ENCODE results near the gene IQSEC3.

IQSEC3 gene

DNA sequence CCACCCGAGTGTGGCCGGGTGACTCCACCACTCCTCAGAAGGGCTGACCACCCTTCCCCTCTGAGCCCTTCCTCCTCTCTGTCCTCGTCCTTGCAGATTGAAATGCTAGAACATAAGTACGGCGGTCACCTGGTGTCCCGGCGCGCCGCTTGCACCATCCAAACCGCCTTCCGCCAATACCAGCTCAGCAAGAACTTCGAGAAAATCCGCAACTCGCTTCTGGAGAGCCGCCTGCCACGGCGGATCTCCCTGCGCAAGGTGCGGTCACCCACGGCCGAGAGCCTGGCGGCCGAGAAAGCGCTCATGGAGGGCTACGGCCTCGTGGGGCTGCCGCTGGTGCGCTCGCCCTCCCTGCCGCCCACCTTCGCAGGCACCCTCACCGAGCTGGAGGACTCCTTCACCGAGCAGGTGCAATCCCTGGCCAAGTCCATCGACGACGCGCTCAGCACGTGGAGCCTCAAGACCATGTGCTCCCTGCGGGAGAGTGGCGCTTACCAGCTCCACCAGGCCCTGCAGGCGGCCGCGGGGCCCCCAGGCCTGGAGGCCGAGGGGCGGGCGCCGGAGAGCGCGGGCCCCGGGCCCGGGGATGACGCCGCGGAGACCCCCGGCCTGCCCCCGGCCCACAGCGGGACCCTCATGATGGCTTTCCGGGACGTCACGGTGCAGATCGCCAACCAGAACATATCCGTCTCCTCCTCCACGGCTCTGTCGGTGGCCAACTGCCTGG lies 71.8 kb downstream of the IQSEC3 start:
- DNase-seq: no peak

DNA sequence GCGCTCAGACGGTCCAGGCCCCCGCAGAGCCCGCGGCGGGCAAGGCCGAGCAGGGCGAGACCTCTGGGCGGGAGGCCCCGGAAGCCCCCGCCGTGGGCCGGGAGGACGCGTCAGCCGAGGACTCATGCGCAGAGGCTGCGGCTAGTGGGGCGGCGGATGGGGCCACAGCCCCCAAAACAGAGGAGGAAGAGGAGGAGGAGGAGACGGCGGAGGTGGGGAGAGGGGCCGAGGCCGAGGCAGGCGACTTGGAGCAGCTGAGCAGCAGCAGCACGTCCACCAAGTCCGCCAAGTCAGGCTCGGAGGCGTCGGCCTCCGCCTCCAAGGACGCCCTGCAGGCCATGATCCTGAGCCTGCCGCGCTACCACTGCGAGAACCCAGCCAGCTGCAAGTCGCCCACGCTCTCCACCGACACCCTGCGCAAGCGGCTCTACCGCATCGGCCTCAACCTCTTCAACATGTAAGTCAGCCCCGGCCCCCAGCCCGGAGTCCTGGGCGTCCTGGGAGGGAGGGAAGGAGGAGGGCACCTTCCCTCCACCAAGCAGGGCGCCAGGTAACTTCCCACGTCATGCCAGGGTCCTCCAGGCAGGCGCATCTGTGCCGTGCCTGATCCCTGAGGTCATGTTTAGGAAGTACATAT lies 72.4 kb downstream of the IQSEC3 start:
- peak in 4 of 56 donors; percentile 10 to 21 (median 13) for DNase-seq

DNA sequence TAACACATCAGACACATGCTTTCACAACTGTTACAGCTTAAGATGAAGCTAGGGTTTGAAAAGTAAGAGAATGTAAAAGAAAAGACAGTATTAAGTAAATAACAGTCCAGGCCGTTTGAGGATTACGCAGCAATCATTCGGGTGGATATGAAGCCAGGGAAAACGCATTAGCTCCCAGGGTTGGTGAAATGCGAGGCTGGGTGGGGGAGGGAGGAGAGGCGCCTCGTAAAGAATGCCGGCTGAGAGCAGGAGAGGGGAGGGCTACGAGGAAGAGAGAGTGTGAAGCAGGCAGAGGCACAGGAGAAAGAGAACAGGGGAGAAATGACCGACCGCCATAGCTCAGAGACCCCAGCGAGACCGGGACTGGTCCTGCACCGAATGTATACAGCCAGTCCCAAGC lies 73.0 kb downstream of the IQSEC3 start:
- peak in 1 of 56 donors; percentile 11 for DNase-seq

DNA sequence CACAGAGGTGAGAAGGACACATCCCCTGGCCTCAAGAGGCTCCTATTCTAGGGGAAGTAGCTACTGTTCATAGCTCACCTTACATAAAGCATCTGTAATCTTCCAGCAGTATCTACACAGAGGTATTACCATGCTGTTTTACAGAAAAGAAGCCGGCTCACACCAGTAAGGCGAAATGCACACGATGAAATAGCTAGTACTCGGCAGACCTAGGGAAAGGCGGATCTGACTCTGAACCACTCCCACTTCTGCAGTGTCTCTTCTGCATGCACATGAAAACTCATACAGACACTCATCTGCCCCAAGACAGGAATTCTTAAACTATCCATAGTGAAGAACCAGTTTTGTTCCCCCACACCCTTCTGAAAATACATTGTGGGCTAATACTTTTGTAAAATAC lies 73.6 kb downstream of the IQSEC3 start:
- no peak for DNase-seq

DNA sequence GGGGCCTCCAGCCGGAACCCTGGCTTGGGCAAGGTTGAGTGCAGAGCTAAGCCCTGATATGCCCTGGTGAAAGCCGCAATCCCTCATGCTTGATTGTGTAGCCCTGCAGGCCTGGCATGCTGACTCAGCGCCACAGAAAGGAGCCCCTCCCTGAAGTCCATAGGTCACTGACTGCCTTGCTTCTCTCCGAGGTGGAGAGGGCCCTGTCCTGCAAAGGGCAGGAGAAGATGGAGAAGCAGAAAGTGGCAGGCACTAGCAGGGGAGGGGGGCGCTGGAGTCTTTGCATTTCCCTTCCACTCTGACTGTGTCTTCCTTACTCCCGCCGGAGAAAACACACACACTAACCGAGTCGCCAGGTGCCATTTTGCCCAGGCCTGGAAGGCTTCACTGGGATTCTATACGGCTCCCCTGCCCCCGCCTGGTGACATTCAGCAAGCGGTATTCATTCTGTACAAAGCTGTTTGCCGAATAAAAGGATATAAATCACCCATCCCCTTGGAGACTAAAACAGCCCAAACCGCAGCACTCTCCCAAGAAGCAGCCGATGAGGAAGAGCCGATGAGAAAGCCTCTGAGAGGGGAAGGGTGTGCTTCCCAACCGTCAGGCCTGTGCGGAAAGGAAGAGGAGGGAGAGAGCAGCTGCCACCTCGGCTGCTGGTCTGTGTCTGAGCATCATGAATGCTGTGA lies 77.5 kb downstream of the IQSEC3 start:
- peak in 3 of 56 donors; percentile 13 to 17 (median 15) for DNase-seq

DNA sequence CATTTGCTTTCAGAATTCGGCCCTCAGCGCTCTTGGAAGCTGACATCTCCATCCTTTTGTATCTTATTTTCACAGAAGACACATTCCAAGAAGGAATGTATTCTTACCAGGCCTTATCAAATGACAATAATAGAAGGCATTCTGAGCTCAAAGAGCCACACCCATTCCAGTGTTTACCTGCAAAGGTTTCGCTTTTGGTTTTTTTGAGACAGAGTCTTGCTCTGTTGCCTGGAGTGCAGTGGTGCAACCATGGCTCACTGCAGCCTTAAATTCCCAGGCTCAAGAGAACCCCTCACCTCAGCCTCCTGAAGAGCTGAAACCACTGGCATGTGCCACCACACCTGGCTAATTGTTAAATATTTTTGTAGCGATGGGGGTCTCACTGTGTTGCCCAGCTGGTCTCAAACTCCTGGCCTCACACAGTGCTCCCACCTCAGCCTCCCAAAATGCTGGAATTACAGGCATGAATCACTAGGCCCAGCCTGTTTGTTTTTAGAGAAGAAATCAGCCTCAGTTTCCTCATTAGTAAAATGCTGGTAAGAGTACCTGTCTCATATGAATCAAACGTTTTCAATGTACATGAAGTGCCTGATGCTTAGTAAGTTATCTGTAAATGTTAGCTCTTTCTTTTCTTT lies 78.2 kb downstream of the IQSEC3 start:
- DNase-seq: no peak

DNA sequence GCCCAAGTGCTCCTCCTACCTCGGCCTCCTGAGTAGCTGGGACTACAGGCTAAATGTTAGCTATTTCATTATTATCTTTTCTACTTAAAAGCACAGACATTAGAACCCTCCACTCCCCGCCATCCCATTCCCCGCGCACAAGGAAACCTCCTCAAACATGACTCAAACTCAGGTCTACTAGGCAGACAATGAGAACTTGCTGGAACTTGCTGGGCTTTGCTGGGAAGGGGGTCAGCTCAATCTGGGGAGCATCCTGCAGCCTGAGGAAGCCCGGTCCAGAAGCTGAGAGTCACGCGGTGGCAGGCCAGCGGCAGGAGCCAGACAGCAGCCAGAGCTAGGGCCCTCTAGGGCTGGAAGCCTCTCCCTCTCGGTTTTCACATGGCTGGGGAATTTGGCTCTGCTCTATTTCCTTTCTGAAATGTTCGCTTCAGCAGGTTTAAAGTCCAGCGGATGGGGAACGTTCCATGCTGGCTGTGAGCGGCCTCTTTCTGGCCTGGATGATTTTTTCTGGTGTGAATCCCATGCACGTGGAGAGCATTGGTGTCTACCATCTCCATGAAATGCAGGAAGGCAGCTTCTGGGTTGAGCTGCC lies 78.9 kb downstream of the IQSEC3 start:
- peak in 3 of 56 donors; percentile 9 to 20 (median 14) for DNase-seq

DNA sequence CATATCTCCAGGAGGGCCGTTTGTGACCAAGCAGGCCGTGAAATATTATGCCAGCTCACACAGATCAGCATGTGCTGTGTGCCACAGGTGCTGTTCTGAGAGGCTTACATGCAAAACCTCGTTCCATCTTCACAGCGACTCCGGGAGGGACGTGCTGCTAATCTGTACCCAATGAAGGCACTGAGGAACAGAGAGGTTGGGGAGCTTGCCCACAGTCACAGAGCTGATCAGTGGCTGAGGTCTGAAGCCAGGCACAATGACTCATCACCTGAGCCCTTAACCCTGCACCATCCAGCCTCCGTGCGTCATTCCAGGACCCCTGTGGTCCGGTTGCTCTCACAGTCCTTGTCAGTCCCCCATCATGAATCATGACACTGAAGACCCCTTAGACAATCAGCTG lies 80.7 kb downstream of the IQSEC3 start:
- DNase-seq: no peak

DNA sequence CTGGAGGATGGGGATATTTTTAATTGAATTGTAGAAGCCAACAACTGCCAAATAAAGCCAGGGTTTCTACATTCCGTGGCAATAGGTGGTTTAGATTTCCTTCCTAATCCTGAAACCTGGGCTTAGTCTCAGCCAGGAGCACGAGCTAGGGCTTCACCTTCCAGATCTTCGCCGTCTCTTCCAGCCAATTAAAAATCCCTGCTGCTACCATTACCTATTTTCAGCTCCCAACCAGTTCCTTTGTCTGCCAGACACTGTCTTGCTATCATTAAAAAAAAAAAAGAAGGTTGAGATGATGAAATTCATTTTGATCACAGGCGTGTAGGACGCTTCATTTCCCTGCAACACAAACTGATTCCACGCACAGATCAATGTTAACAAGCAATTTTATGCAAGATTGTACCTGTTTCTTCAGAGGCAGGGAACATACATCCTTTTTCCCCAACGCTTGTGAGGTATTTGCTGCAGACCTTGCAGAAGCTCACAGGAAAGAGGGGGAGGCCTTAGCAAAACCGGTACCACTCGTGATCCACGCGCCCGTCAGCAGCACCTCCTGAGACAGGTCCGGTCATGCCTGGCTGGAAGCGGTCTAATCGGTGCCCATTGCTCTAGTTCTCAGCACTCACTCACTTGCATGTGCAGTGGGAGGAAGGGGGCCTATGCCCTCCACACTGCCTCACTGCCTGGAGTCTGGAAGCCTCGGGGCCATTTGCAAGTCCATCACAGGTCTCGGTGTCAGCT lies 82.3 kb downstream of the IQSEC3 start:
- peak in 1 of 56 donors; percentile 9 for DNase-seq

DNA sequence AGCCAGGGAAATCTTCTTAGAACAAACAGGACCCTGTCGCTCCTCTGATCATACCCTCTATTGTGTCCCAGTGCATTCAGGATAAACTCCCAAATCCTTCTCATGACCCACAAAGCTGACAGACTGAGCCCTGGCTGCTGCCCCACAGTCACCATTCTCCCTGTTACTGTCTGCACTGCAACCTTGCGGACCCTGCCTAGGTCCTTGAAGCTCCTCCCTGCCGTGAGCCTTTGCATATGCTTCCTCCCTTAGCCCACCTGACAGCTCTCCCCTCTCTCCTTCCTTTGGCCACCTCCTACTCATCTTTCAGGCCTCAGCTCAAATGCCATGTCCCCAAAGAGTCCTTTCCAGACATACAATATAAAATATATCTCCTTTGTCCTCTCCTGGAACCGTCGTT lies 85.0 kb downstream of the IQSEC3 start:
- DNase-seq: no peak

DNA sequence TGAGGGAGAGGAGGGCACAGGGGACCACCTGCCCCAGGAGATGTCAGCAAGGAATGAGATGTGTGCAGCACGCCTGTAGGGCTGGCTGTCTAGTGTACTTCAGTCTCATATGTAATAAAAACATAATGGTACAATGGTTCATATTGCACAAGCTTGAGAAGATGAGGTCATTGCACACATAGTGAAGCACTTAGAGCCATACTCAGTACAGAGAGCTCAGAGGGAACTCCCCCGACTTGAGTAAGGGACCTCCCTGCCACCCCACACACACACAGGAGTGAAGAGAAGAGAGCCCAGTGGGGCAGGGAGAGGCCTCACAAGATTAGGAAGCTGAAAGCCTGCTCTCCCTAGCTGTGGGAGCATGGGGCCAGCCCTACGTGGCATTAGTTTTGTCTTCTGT lies 85.9 kb downstream of the IQSEC3 start:
- DNase-seq: no peak

DNA sequence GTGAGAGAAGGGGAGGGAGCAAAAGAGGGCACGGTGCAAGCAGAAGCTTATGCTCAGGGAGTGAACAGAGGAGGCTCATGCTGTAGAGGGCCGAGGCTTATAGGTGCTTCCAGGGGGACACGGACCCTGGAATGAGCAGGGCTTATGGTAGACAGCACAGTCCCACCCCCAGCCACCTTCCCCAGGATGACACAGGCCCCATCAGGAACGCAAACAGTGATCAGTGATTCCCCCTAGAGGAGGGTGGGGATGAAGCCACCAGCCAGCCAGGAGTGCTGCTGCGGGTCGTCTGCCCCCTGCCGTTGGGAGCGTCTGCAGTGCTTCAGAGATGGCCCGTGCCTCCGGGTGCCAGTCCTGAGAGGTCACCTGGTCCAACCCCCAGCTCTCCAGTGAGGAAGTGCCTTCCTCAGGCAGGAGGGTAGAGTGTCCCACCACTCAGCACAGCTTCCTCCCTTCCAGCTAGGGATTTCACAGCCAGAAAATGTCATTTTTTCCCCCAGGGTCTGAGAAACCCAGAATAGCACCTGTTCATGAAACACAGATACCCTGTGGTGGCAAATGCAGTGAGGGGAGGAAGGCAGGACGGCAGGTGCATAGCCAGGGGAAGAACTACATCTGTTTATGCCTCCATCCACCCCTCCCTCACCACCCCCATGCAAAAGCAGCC lies 86.6 kb downstream of the IQSEC3 start:
- peak in 27 of 56 donors; percentile 2 to 60 (median 26) for DNase-seq

DNA sequence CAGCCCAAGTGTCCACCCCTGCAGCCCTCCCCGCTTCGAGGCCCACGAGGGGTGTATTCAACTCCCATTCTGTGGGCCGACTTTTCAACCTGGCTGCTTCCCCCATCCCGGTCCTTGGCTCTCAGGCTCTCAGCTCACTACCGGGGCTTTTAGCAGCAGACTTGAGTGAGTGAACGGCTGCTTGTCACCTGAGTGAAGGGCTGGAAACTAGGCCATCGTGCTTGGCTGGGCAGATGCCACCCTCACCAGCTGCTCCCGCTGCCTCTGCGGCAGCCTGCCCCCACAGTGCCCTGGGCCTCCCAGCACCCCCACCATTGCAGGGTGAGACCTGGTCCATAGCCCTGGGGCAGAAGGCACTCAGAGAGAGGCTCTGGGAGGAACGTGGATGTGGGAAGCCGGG lies 87.5 kb downstream of the IQSEC3 start:
- DNase-seq: no peak

DNA sequence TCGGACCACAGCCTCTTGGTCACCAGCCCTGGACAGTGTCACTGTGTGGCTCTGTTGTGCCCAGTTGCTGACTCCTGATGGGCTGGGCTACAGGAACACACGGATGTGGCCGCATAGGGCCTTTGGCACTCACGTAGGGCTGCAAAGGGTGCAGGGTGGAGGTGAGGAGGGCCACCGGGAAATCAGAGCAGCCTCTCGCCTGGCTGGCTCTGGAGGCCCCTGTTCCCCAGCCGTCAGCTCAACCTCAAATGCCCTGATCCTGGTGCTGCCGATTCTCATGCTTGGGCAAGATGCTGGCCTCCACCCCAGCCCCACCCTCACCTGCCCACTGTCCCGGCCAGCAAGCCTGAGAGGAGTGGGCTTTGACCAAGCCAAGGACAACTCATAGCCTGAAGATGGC lies 88.4 kb downstream of the IQSEC3 start:
- DNase-seq: no peak

DNA sequence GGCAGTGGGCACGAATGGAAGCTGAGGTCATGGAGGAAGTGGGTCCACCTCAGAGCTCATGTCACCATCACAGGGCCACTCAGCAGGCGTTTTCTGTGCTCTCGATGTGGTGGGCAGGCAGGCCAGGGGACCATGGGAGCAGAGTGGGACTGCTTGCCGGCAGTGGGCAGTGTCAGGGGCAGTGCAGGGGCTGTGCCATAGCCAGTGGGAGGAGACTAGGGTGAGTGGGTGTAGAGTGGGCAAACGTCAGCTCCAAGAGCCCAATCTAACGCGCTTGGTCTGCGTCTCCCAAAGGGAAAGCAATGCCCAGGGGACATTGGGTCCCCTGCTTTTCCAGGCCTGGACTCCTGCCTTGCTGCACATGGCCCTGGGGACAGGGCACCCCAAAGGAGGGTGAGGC lies 89.1 kb downstream of the IQSEC3 start:
- no peak for DNase-seq

DNA sequence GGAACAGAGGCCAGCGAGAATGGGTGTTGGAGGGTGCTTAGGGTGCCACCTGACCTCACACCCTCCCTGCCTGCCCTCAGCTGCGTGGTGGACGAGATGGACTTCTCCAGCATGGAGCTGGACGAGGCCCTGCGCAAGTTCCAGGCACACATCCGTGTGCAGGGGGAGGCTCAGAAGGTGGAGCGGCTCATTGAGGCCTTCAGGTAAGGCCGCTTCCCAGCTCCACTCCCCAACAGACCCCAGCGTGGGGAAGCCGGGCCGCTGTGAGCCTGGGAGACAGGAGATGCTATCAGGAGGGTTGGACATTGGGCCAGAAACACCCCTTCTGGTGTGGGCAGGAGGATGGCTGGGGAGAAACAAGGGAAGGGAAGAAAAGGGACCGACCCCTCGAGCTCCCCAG lies 90.4 kb downstream of the IQSEC3 start:
- no peak for DNase-seq

DNA sequence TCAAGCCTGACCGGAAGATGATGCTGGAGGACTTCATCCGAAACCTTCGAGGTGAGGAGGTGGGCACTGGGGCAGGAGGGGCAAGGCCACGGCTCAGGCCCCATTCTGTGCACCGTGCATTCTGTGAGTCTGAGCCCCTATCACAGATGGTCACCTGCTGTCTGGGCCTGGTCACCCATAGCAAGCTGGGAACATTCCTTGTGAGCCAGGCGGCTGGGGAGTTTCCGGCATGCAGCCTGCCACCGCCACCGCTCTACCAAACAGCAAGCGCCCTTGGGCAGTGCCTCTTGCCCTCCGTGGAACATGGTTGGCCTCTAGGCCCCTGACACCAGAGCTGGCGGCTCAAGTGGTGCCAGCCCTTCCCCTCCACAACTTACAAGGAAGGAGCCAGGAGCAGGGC lies 91.1 kb downstream of the IQSEC3 start:
- no peak for DNase-seq

DNA sequence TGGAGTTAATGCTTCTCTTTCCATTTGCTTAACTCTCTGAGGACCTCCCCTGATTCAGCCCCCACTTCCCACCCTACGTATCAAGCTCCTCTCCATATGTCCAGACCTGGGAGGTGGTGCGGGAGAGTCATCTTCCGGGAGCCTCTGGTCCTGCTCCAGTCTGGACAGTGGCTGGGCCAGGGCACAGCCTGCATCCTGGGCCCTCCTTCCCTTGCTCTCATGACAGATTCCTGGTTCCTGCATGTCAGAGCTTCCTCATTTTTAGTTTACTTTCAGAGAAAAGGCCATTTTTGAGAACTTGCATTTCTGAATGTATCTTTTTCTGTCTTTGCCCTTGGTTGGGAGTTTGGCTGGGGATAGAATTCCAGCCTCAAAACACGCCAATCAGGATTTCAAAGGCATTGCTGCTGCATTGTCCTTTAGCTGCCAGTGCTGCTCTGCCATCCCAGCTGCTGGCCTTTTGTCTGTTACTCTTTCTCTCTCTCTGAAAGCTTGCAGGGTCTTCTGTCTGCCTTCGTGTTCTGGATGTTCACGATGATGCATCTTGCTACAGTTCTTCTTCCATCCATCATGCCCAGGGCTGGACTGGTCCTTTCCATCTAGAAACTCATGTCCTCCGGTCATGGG lies 92.7 kb downstream of the IQSEC3 start:
- DNase-seq: no peak

DNA sequence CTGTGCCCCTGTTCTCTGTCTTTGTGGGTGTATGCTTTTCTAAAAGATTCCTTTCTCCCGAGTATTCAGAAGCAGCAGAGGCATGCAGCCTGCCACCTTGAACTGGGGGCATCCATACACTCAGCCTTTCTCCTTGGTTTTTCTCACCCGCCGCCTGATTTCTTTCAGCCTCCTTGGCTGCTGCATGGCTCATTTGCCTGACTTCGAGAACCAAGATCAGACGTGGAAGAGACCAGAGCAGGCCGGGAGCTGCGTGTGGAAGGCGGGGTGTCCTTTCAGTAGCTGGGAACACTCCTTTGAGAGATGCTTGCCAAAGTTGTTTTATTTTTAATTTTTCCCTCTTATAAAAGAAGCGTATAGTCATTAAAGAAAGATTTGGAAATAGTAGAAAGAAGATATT lies 94.3 kb downstream of the IQSEC3 start:
- no peak for DNase-seq

DNA sequence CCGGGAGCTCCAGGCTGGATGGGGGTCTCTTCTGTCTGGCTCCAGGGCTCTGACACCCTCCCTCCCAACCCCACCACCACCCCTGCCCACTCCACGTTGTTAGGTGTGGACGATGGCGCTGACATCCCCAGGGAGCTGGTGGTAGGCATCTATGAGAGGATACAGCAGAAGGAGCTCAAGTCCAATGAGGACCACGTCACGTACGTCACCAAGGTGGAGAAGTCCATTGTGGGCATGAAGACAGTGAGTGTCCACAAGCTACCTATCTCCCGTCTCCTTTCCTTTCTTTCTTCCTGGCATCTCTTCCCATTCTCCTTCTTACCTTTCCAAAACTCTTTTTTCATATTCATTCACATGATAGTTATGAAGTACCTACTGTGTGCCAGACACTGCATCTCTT lies 95.3 kb downstream of the IQSEC3 start:
- no peak for DNase-seq

Data from amygdala (tissue), 56 donors.